IMR-90 (cell line): ENCODE results near the gene URB1. TPM values are rescaled to one million over a fixed set of nuclear protein-coding genes. Genes with fewer than 3 reads are reported as not detected.

Experiments used
- ATAC-seq: fragments of 200-7000 bp; cut with Tn5 transposase; 2 replicates; pipeline ENCODE4 v1.9.1; 2020; ENCODE audit warnings: low read depth, mild to moderate bottlenecking, moderate library complexity
- BruUV-seq: library from RNA; stranded (reverse); fragments of 400-500 nt; replicated peaks from 2 replicates; lab custom pipeline; 2021; lab: Mats Ljungman, UMichigan
- CTCF ChIA-PET: fragments of 300-600 bp; formaldehyde crosslinking; extraction: SDS; loops from one replicate; lab custom pipeline; 2021; ENCODE audit warnings: antibody characterized with exemption; lab: Yijun Ruan, JAX
- POLR2A ChIA-PET: fragments of 300-600 bp; sonication (Branson Sonifier 250); formaldehyde crosslinking; loops from one replicate; lab custom pipeline; 2022; ENCODE audit warnings: antibody characterized with exemption; ENCODE audit not compliant: unreplicated experiment; lab: Charles Lee
- DNase-seq: peaks from one replicate; pipeline ENCODE4 v3.0.0; 2013
- H2AFZ ChIP-seq: replicated peaks from 2 replicates; pipeline ENCODE3; 2013; ENCODE audit warnings: low read length, mild to moderate bottlenecking; ENCODE audit not compliant: poor library complexity
- H2AK5ac ChIP-seq: 2 replicates; pipeline ENCODE4 v1.6.1; 2013; ENCODE audit warnings: low read depth, low read length, inconsistent platforms
- H2AK9ac ChIP-seq: replicated peaks from 2 replicates; pipeline ENCODE3; 2013; ENCODE audit warnings: mild to moderate bottlenecking, low read depth, low read length, moderate library complexity; ENCODE audit not compliant: poor library complexity
- H2BK120ac ChIP-seq: 2 replicates; pipeline ENCODE4 v1.6.1; 2013; ENCODE audit warnings: low read depth, low read length, inconsistent platforms
- H2BK15ac ChIP-seq: 3 replicates; pipeline ENCODE4 v1.6.1; 2013; ENCODE audit warnings: low read depth, low read length, inconsistent platforms
- H2BK20ac ChIP-seq: 2 replicates; pipeline ENCODE4 v1.6.1; 2013; ENCODE audit warnings: low read depth, mild to moderate bottlenecking, inconsistent platforms, low read length, moderate library complexity
- H2BK5ac ChIP-seq: 2 replicates; pipeline ENCODE4 v1.6.1; 2013; ENCODE audit warnings: mild to moderate bottlenecking, low read depth, low read length, inconsistent platforms; ENCODE audit not compliant: poor library complexity, severe bottlenecking
- H3K14ac ChIP-seq: replicated peaks from 2 replicates; pipeline ENCODE4 v1.6.1; 2013; ENCODE audit warnings: low read depth, low read length, inconsistent platforms
- H3K18ac ChIP-seq: 2 replicates; pipeline ENCODE4 v1.6.1; 2013; ENCODE audit warnings: low read depth, low read length, control low read depth
- H3K23ac ChIP-seq: 2 replicates; pipeline ENCODE4 v1.6.1; 2013; ENCODE audit warnings: low read depth, low read length, inconsistent platforms
- H3K27ac ChIP-seq: 2 replicates; pipeline ENCODE4 v1.5.1; 2013; ENCODE audit warnings: mild to moderate bottlenecking, control low read depth, low read length; ENCODE audit not compliant: insufficient read depth
- H3K27me3 ChIP-seq: 2 replicates; pipeline ENCODE4 v1.6.1; 2013; ENCODE audit warnings: low read length; ENCODE audit not compliant: control insufficient read depth, insufficient read depth
- H3K36me3 ChIP-seq: 2 replicates; pipeline ENCODE4 v1.6.1; 2013; ENCODE audit warnings: low read length, mixed read lengths; ENCODE audit not compliant: control insufficient read depth, insufficient read depth
- H3K4ac ChIP-seq: 2 replicates; pipeline ENCODE4 v1.6.1; 2013; ENCODE audit warnings: low read depth, low read length, inconsistent platforms
- H3K4me1 ChIP-seq: 2 replicates; pipeline ENCODE4 v1.6.1; 2013; ENCODE audit warnings: low read length, mixed read lengths; ENCODE audit not compliant: control insufficient read depth, insufficient read depth
- H3K4me2 ChIP-seq: 2 replicates; pipeline ENCODE4 v1.6.1; 2013; ENCODE audit warnings: low read depth, mild to moderate bottlenecking, control low read depth, low read length, moderate library complexity
- H3K4me3 ChIP-seq: 2 replicates; pipeline ENCODE4 v1.5.1; 2013; ENCODE audit warnings: low read depth, mild to moderate bottlenecking, control low read depth, low read length, moderate library complexity; ENCODE audit not compliant: insufficient read depth
- H3K56ac ChIP-seq: 2 replicates; pipeline ENCODE4 v1.6.1; 2013; ENCODE audit warnings: low read length, inconsistent platforms; ENCODE audit not compliant: insufficient read depth; ENCODE audit errors: extremely low read depth
- H3K79me1 ChIP-seq, 2 experiments: 2 replicates each; pipeline ENCODE4 v1.6.1; 2013; ENCODE audit warnings: low read length in 2 of 2, inconsistent platforms in 1 of 2, low read depth in 1 of 2
- H3K9ac ChIP-seq: 2 replicates; pipeline ENCODE4 v1.6.1; 2013; ENCODE audit warnings: low read depth, low read length, control low read depth
- H3K9me1 ChIP-seq: 2 replicates; pipeline ENCODE4 v1.6.1; 2013; ENCODE audit warnings: low read length, inconsistent platforms; ENCODE audit not compliant: insufficient read depth
- H3K9me3 ChIP-seq: 2 replicates; pipeline ENCODE4 v1.6.1; 2013; ENCODE audit warnings: low read length; ENCODE audit not compliant: control insufficient read depth, insufficient read depth
- H4K20me1 ChIP-seq: 2 replicates; pipeline ENCODE4 v1.6.1; 2013; ENCODE audit warnings: low read length, inconsistent platforms; ENCODE audit not compliant: insufficient read depth
- H4K5ac ChIP-seq: 2 replicates; pipeline ENCODE4 v1.6.1; 2013; ENCODE audit warnings: mild to moderate bottlenecking, low read depth, low read length, control low read depth
- H4K8ac ChIP-seq, 2 experiments: 2 replicates each; pipeline ENCODE4 v1.6.1; 2013; ENCODE audit warnings: low read depth in 2 of 2, low read length in 2 of 2, control low read depth in 1 of 2, inconsistent platforms in 1 of 2
- H4K91ac ChIP-seq: 2 replicates; pipeline ENCODE4 v1.6.1; 2013; ENCODE audit warnings: low read depth, low read length, inconsistent platforms; ENCODE audit not compliant: insufficient read depth
- BHLHE40 ChIP-seq: fragments of 150-350 bp; IDR thresholded peaks from 2 replicates; pipeline ENCODE4 v1.6.1; 2016; ENCODE audit warnings: mild to moderate bottlenecking, low read depth, low read length
- CEBPB ChIP-seq: IDR thresholded peaks from 2 replicates; pipeline ENCODE4 v1.6.1; 2012; ENCODE audit warnings: low read depth, low read length, improper control_type of control experiment
- CHD1 ChIP-seq: IDR thresholded peaks from 2 replicates; pipeline ENCODE4 v1.6.1; 2012; ENCODE audit warnings: low read depth, low read length, improper control_type of control experiment
- FOS ChIP-seq: fragments of 150-350 bp; IDR thresholded peaks from 2 replicates; pipeline ENCODE4 v1.6.1; 2016; ENCODE audit warnings: low read depth, low read length
- MAFK ChIP-seq: IDR thresholded peaks from 2 replicates; pipeline ENCODE4 v1.6.1; 2012; ENCODE audit warnings: low read depth, low read length, improper control_type of control experiment
- MAZ ChIP-seq: IDR thresholded peaks from 2 replicates; pipeline ENCODE4 v1.6.1; 2012; ENCODE audit warnings: low read depth, mild to moderate bottlenecking, low read length, improper control_type of control experiment, moderate library complexity, borderline replicate concordance
- MXI1 ChIP-seq: IDR thresholded peaks from 2 replicates; pipeline ENCODE4 v1.6.1; 2012; ENCODE audit warnings: low read depth, mild to moderate bottlenecking, low read length, moderate library complexity, borderline replicate concordance
- RAD21 ChIP-seq: IDR thresholded peaks from 2 replicates; pipeline ENCODE4 v1.6.1; 2012; ENCODE audit warnings: low read length, improper control_type of control experiment
- RCOR1 ChIP-seq: IDR thresholded peaks from 2 replicates; pipeline ENCODE4 v1.6.1; 2012; ENCODE audit warnings: mild to moderate bottlenecking, low read length, improper control_type of control experiment; ENCODE audit not compliant: insufficient replicate concordance
- RFX5 ChIP-seq: IDR thresholded peaks from 2 replicates; pipeline ENCODE4 v1.8.0; 2012; ENCODE audit warnings: low read depth, mild to moderate bottlenecking, low read length, moderate library complexity
- SMC3 ChIP-seq: fragments of 150-350 bp; IDR thresholded peaks from 2 replicates; pipeline ENCODE4 v1.6.1; 2016; ENCODE audit warnings: low read depth, mild to moderate bottlenecking, antibody characterized with exemption, low read length, moderate library complexity
- WGBS, 2 experiments: methylation state at CpG; one replicate each; pipeline versions ENCODE4 v1.1.5 to v1.1.7; 2013; ENCODE audit warnings: missing lambda C conversion rate in 2 of 2; ENCODE audit not compliant: insufficient read length in 1 of 2; ENCODE audit errors: extremely low coverage in 2 of 2; 5-methylcytosine and 5-hydroxymethylcytosine counted together
- dilution Hi-C: fragments of 300-500 bp; cut with HindIII; formaldehyde crosslinking; loops from one replicate; pipeline ENCODE4 v1.14.3; 2018; ENCODE audit warnings: low sequenced_read_pairs; ENCODE audit not compliant: unreplicated experiment
- in situ Hi-C: fragments of 300-500 bp; cut with MboI; formaldehyde crosslinking; loops from 3 replicates; pipeline ENCODE4 v1.14.3; 2019; ENCODE audit warnings: low sequenced_read_pairs, inconsistent platforms, mixed read lengths
- intact Hi-C: fragments of 100-400 bp; cut with micrococcal nuclease; formaldehyde crosslinking; loops from 2 replicates; pipeline ENCODE4 v1.10.0; 2022
- polyA plus RNA-seq, 3 experiments: library from polyadenylated mRNA; depleted of rRNA; stranded (reverse); fragments of >200 nt; gene quantifications; 2 replicates each; pipeline ENCODE4 v1.2.3, GENCODE V29; 2012; ENCODE audit warnings: low replicate concordance in 1 of 3
- total RNA-seq: library from RNA; depleted of rRNA; stranded (reverse); fragments of >200 nt; gene quantifications from 2 replicates; pipeline ENCODE4 v1.2.3, GENCODE V29; 2012
- TF ChIP-seq, protein P1 (sequence below): conservative IDR thresholded peaks from 2 replicates; pipeline ENCODE4 v1.5.1; 2012; ENCODE audit warnings: mild to moderate bottlenecking, low read depth, low read length, improper control_type of control experiment
- TF ChIP-seq, protein P2 (sequence below): fragments of 150-350 bp; IDR thresholded peaks from 2 replicates; pipeline ENCODE4 v1.6.1; 2017; ENCODE audit warnings: mild to moderate bottlenecking, antibody characterized with exemption, low read length, low read depth

Gene URB1
- total and polyA plus RNA-seq, 2 of the 4 experiments (the other 2 are of a cell fraction): 9.2 to 12.7 TPM

DNA sequence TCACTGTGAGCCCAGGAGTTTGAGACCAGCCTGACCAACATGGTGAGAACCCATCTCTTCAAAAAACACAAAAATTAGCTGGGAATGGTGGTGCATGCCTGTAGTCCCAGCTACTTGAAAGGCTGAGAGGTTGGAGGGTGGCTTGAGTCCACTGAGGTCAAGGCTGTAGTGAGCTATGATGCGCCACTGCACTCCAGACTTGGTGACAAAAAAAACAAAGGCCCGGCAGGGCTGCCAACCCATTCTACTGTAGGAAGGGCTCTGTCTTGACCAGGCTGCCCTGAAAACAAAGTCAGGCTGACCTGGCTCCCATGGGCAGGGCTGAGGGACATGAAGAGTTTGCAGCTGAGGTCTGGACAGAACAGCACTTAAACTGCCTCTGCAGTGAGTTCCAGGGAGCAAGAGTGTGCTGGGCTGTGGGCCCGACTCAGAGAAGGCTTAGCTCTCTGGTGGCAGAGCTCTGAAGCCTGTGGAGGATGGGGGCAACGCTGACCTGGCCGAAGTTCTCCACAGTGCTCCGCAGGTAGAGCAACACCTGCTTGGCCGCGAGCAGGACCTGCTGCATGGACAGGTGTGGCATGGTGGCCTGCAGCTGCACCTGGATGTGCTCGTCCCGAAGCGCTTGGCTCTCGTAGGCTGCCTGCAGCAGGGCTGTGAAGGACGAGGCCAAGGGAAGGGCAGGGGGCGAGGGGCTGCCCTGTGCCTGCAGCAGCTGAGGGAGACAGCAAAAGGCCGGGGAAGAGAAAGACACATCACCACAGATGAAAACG is 42.4 kb downstream of the URB1 start:
- Histone ChIP-seq H4K91ac (no peak overlapping the region), H3K4me1 (no peaks in the 10 kb centered on the region), H2AFZ (no peak overlapping the region), H3K27ac (no peak overlapping the region), H2BK20ac (no peak overlapping the region), H3K23ac (no peak overlapping the region), H3K36me3 (peaks cover 80% of the 10 kb centered on the region), H4K8ac (no peak overlapping the region), H3K79me1 (peaks cover 7 to 12% of the 10 kb centered on the region in 2 experiments; a peak in 1 of 4 replicates), H4K5ac (no peak overlapping the region), H2AK9ac (no peak overlapping the region), H3K4me3 (no peak overlapping the region), H3K9me1 (no peaks in the 10 kb centered on the region), H4K20me1 (no peaks in the 10 kb centered on the region), H2BK5ac (no peak overlapping the region), H3K9ac (no peak overlapping the region), H2BK120ac (no peak overlapping the region), H3K27me3 (no peaks in the 10 kb centered on the region), H3K56ac (no peak overlapping the region), H2AK5ac (no peak overlapping the region), H3K4ac (no peak overlapping the region), H3K18ac (no peak overlapping the region), H2BK15ac (no peak overlapping the region), H3K9me3 (peaks cover 2% of the 10 kb centered on the region), H3K14ac (no peak overlapping the region), H3K4me2 (no peak overlapping the region)
- TF ChIP-seq MAFK: no peak
- TF ChIP-seq, protein P1, sequence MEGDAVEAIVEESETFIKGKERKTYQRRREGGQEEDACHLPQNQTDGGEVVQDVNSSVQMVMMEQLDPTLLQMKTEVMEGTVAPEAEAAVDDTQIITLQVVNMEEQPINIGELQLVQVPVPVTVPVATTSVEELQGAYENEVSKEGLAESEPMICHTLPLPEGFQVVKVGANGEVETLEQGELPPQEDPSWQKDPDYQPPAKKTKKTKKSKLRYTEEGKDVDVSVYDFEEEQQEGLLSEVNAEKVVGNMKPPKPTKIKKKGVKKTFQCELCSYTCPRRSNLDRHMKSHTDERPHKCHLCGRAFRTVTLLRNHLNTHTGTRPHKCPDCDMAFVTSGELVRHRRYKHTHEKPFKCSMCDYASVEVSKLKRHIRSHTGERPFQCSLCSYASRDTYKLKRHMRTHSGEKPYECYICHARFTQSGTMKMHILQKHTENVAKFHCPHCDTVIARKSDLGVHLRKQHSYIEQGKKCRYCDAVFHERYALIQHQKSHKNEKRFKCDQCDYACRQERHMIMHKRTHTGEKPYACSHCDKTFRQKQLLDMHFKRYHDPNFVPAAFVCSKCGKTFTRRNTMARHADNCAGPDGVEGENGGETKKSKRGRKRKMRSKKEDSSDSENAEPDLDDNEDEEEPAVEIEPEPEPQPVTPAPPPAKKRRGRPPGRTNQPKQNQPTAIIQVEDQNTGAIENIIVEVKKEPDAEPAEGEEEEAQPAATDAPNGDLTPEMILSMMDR: no peak
- TF ChIP-seq MXI1: no peak
- TF ChIP-seq RAD21: no peak
- TF ChIP-seq MAZ: no peak
- no peak for TF ChIP-seq RCOR1
- TF ChIP-seq CEBPB: no peak
- TF ChIP-seq CHD1: no peak
- no peak for TF ChIP-seq FOS
- TF ChIP-seq SMC3: no peak
- no peak for TF ChIP-seq BHLHE40
- no peak for TF ChIP-seq RFX5
- TF ChIP-seq, protein P2, sequence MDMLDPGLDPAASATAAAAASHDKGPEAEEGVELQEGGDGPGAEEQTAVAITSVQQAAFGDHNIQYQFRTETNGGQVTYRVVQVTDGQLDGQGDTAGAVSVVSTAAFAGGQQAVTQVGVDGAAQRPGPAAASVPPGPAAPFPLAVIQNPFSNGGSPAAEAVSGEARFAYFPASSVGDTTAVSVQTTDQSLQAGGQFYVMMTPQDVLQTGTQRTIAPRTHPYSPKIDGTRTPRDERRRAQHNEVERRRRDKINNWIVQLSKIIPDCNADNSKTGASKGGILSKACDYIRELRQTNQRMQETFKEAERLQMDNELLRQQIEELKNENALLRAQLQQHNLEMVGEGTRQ: no peak
- ChIA-PET CTCF (interaction anchor here (0.6 kb wide), 1 partner anchor 11 kb away, joined by 3 read pairs; no protein-coding TSS in a partner anchor), POLR2A (no interaction called here)
- in situ Hi-C loops (no loop called here), dilution Hi-C loops (no loop called here), intact Hi-C loops (no loop called here)
- no peak for DNase-seq
- WGBS, 2 experiments: 97% methylated on average over 6 of the region's 16 CpGs; no CpG with 5 or more reads in 1 of the 2 experiments
- ATAC-seq: no peak
- BruUV-seq: no TSS peak
